Stimulated activated naive B cell treated with anti-CD40 and anti-IgM and Interleukin-4, amounts not matched to agents 10 μg/mL and 1 μg/mL and 100 μg/mL, for 72 hours (primary cell): ENCODE data around the gene SORCS2.

Experiments
- ATAC-seq, 2 donors: fragments of 150-1000 bp; cut with Tn5 transposase; replicated peaks; 2 replicates each; pipeline ENCODE4 v1.10.0; 2021; ENCODE audit warnings: moderate library complexity in 1 of 2
- DNase-seq: peaks from one replicate; pipeline ENCODE4 v3.0.0; 2021
- H3K27ac Mint-ChIP-seq: one replicate; pipeline ENCODE4 v1.8.0; 2022; ENCODE audit warnings: mild to moderate bottlenecking, mixed read lengths
- H3K27me3 Mint-ChIP-seq, 2 donors: one replicate each; pipeline ENCODE4 v1.8.0; 2022; ENCODE audit warnings: mixed read lengths in 2 of 2
- H3K36me3 Mint-ChIP-seq, 2 donors: one replicate each; pipeline ENCODE4 v1.8.0; 2022; ENCODE audit warnings: mixed read lengths in 2 of 2, mild to moderate bottlenecking in 1 of 2
- H3K4me1 Mint-ChIP-seq, 2 donors: one replicate each; pipeline ENCODE4 v1.8.0; 2022; ENCODE audit warnings: mixed read lengths in 2 of 2, mild to moderate bottlenecking in 1 of 2
- H3K4me3 Mint-ChIP-seq, 2 donors: one replicate each; pipeline ENCODE4 v1.8.0; 2022; ENCODE audit warnings: mild to moderate bottlenecking in 2 of 2, mixed read lengths in 2 of 2, moderate library complexity in 1 of 2
- H3K9me3 Mint-ChIP-seq, 2 donors: one replicate each; pipeline ENCODE4 v1.8.0; 2022; ENCODE audit warnings: mixed read lengths in 2 of 2, mild to moderate bottlenecking in 1 of 2

The SORCS2 gene

GRCh38 chr4:7340553-7341433 lies 148.5 kb downstream of the SORCS2 start:
- peaks cover 0 to under 1% of the 10 kb centered on the region in 2 donors for H3K4me1 Mint-ChIP-seq

GRCh38 chr4:7341491-7342222 lies 149.3 kb downstream of the SORCS2 start:
- DNase-seq (no peak), ATAC-seq (no peak)
- Mint-ChIP-seq H3K4me3 (no peak overlapping the region), H3K9me3 (peaks cover 13 to 23% of the 10 kb centered on the region in 2 donors), H3K4me1 (no peaks in the 10 kb centered on the region), H3K36me3 (no peaks in the 10 kb centered on the region), H3K27ac (no peak overlapping the region), H3K27me3 (no peaks in the 10 kb centered on the region)

More at GRCh38 chr4:7340553-7341433, 148.5 kb downstream of the SORCS2 start:
- no peak for ATAC-seq
- Mint-ChIP-seq H3K9me3 (peaks cover 9 to 17% of the 10 kb centered on the region in 2 donors), H3K27me3 (no peaks in the 10 kb centered on the region), H3K4me3 (no peak overlapping the region), H3K27ac (peak overlapping the region; percentile 52), H3K36me3 (no peaks in the 10 kb centered on the region)
- DNase-seq: no peak

- no peaks in the 10 kb centered on the region for H3K4me1 Mint-ChIP-seq
- H3K27me3 Mint-ChIP-seq: no peaks in the 10 kb centered on the region
- peaks cover 14 to 25% of the 10 kb centered on the region in 2 donors for H3K9me3 Mint-ChIP-seq
- H3K36me3 Mint-ChIP-seq: no peaks in the 10 kb centered on the region
- ATAC-seq (no peak), DNase-seq (no peak)
- H3K4me3 Mint-ChIP-seq: no peak overlapping the region
- H3K27ac Mint-ChIP-seq: no peak overlapping the region
Measured at GRCh38 chr4:7342223-7343080, 150.1 kb downstream of the SORCS2 start.

GRCh38 chr4:7343081-7343655 lies 150.8 kb downstream of the SORCS2 start:
- Mint-ChIP-seq H3K4me1 (no peaks in the 10 kb centered on the region), H3K27ac (no peak overlapping the region), H3K27me3 (no peaks in the 10 kb centered on the region), H3K36me3 (no peaks in the 10 kb centered on the region), H3K4me3 (no peak overlapping the region), H3K9me3 (peaks cover 14 to 25% of the 10 kb centered on the region in 2 donors)
- DNase-seq (no peak), ATAC-seq (no peak)

- no peak for DNase-seq
- no peak overlapping the region for H3K27ac Mint-ChIP-seq
- H3K36me3 Mint-ChIP-seq: no peaks in the 10 kb centered on the region
- peaks cover 14 to 25% of the 10 kb centered on the region in 2 donors for H3K9me3 Mint-ChIP-seq
- no peaks in the 10 kb centered on the region for H3K27me3 Mint-ChIP-seq
- no peaks in the 10 kb centered on the region for H3K4me1 Mint-ChIP-seq
- no peak for ATAC-seq
- no peak overlapping the region for H3K4me3 Mint-ChIP-seq
Measured at GRCh38 chr4:7343950-7344349, 151.6 kb downstream of the SORCS2 start.

GRCh38 chr4:7344636-7345155 lies 152.4 kb downstream of the SORCS2 start:
- no peak for DNase-seq
- no peak for ATAC-seq
- H3K4me1 Mint-ChIP-seq: no peaks in the 10 kb centered on the region
- H3K27me3 Mint-ChIP-seq: no peaks in the 10 kb centered on the region
- no peak overlapping the region for H3K4me3 Mint-ChIP-seq
- no peak overlapping the region for H3K27ac Mint-ChIP-seq
- no peaks in the 10 kb centered on the region for H3K36me3 Mint-ChIP-seq
- peaks cover 12 to 18% of the 10 kb centered on the region in 2 donors for H3K9me3 Mint-ChIP-seq

- Mint-ChIP-seq H3K4me1 (no peaks in the 10 kb centered on the region), H3K27me3 (peaks cover 6 to 8% of the 10 kb centered on the region in 2 donors), H3K9me3 (peaks cover 8 to 11% of the 10 kb centered on the region in 2 donors), H3K27ac (no peak overlapping the region), H3K4me3 (no peak overlapping the region), H3K36me3 (no peaks in the 10 kb centered on the region)
- DNase-seq: no peak
- ATAC-seq: no peak
Measured at GRCh38 chr4:7347981-7348380, 155.6 kb downstream of the SORCS2 start.

- H3K9me3 Mint-ChIP-seq: peaks cover 8 to 11% of the 10 kb centered on the region in 2 donors
- no peak overlapping the region for H3K4me3 Mint-ChIP-seq
- peaks cover 6 to 9% of the 10 kb centered on the region in 2 donors for H3K27me3 Mint-ChIP-seq
- H3K4me1 Mint-ChIP-seq: no peaks in the 10 kb centered on the region
- DNase-seq (no peak), ATAC-seq (no peak)
- H3K36me3 Mint-ChIP-seq: no peaks in the 10 kb centered on the region
- H3K27ac Mint-ChIP-seq: no peak overlapping the region
Measured at GRCh38 chr4:7348946-7349900, 156.9 kb downstream of the SORCS2 start.

- H3K27me3 Mint-ChIP-seq: peaks cover 6 to 9% of the 10 kb centered on the region in 2 donors
- no peak overlapping the region for H3K4me3 Mint-ChIP-seq
- H3K27ac Mint-ChIP-seq: no peak overlapping the region
- no peak for ATAC-seq
- no peaks in the 10 kb centered on the region for H3K36me3 Mint-ChIP-seq
- H3K4me1 Mint-ChIP-seq: no peaks in the 10 kb centered on the region
- no peak for DNase-seq
- peaks cover 8 to 11% of the 10 kb centered on the region in 2 donors for H3K9me3 Mint-ChIP-seq
Measured at GRCh38 chr4:7350396-7350795, 158.1 kb downstream of the SORCS2 start.

GRCh38 chr4:7351014-7351413 lies 158.7 kb downstream of the SORCS2 start:
- H3K27ac Mint-ChIP-seq: no peak overlapping the region
- DNase-seq: no peak
- H3K27me3 Mint-ChIP-seq: peaks cover 6 to 9% of the 10 kb centered on the region in 2 donors

GRCh38 chr4:7352486-7352885 lies 160.1 kb downstream of the SORCS2 start:
- DNase-seq (no peak), ATAC-seq (no peak)
- Mint-ChIP-seq H3K9me3 (peaks cover 0 to 3% of the 10 kb centered on the region in 2 donors), H3K36me3 (no peaks in the 10 kb centered on the region), H3K4me3 (no peak overlapping the region), H3K27ac (no peak overlapping the region), H3K27me3 (peaks cover 6 to 9% of the 10 kb centered on the region in 2 donors), H3K4me1 (no peaks in the 10 kb centered on the region)

More at GRCh38 chr4:7351014-7351413, 158.7 kb downstream of the SORCS2 start:
- ATAC-seq: no peak
- no peak overlapping the region for H3K4me3 Mint-ChIP-seq
- peaks cover 4 to 6% of the 10 kb centered on the region in 2 donors for H3K9me3 Mint-ChIP-seq
- H3K4me1 Mint-ChIP-seq: no peaks in the 10 kb centered on the region
- H3K36me3 Mint-ChIP-seq: no peaks in the 10 kb centered on the region

GRCh38 chr4:7353046-7353790 lies 160.9 kb downstream of the SORCS2 start:
- Mint-ChIP-seq H3K27me3 (peaks cover 6 to 9% of the 10 kb centered on the region in 2 donors), H3K9me3 (peaks cover 0 to 3% of the 10 kb centered on the region in 2 donors)

More at GRCh38 chr4:7353046-7353790, 160.9 kb downstream of the SORCS2 start:
- Mint-ChIP-seq H3K4me3 (no peak overlapping the region), H3K4me1 (no peaks in the 10 kb centered on the region), H3K27ac (no peak overlapping the region), H3K36me3 (no peaks in the 10 kb centered on the region)
- no peak for ATAC-seq
- no peak for DNase-seq
